Endothelial cell of hepatic sinusoid (primary cell): ENCODE measurements around the gene DNAJA2.

ENCODE experiments used
- in situ Hi-C: cut with HindIII; loops from 2 replicates; pipeline ENCODE4 v1.10.0; 2017; ENCODE audit warnings: low sequenced_read_pairs

DNAJA2 gene

GRCh38 chr16:46906360-46907060 lies 67.0 kb downstream of the DNAJA2 start:
- in situ Hi-C loops = no loop called here
